Hippocampal formation (tissue), 2 donors: ENCODE measurements around the gene PLEKHM3.

Experiments used
- DNase-seq, 2 donors: peaks; one replicate each; lab custom pipeline; 2025; lab: John Stamatoyannopoulos, UW

The PLEKHM3 gene

DNA sequence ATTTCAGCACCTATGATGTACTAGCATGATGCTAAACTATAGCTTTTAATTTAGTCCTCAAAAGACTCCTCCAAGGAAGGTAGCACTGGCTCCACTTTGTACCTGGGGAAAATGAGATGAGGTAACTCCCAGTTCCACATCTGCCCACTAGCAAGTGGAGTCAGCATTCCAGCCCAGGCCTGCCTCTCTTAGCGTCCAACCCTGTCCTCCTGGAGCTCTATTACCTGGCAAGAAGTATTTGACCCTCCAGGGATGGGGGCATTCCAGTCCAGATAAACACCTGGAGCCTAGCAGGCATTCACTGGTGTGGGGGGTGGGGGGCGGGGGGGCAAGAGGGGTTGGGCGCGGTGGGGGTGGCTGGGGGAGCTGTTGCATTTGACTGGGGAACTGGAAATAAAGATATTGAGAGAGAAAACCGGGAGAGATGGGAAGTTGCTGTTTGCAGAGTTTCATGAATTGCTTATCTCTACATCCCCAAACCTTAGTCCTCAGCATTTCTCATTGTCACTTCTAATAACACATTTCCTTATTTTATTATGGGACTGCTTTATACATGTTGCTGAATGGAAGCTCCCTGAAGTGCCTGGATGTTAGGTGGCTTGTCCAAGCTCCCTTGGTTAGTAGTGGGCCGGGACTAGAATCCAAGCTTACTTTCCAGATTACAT is 233.6 kb downstream of the PLEKHM3 start:
- no peak for DNase-seq

- no peak for DNase-seq
Measured at GRCh38 chr2:207790898-207791297, 234.4 kb downstream of the PLEKHM3 start.

DNA sequence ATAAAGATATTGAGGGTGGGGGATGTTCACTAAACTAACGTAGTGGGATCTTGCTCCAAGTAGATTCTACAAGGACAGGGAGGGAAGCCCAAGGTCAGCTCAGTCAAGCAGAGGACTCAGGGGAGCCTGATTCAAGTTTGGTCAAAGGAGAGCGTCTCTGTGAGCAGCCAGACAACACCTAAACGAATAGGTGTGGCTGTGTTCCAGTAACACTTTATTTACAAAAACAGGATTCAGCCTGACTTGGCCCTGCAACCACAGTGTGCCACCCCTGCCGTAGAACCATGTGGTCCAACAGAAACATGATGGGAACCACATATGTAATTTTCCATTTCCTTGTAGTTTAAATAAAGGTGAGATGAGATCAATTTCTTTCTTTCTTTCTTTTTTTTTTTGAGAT is 237.5 kb downstream of the PLEKHM3 start:
- DNase-seq: no peak

DNA sequence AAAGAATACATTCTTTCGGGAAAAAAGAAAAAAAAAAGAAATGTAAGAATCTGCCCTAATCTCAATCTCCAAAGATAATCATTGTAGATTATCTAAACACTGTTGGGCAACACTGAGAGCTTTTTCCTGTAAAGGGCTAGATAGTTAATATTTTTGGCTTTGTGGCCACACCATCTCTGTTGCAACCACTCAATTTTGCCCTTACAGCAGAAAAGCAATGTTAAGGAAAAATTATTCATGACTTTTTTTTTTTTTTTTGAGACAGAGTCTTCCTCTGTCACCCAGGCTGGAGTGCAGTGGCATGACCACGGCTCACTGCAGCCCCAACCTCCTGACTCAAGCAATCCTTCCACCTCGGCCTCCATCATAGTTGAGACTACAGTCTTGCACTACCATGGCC is 238.3 kb downstream of the PLEKHM3 start:
- no peak for DNase-seq

- no peak for DNase-seq
Measured at GRCh38 chr2:207784898-207785297, 240.4 kb downstream of the PLEKHM3 start.

- no peak for DNase-seq
Measured at GRCh38 chr2:207783514-207783913, 241.8 kb downstream of the PLEKHM3 start.

- no peak for DNase-seq
Measured at GRCh38 chr2:207782238-207783030, 242.9 kb downstream of the PLEKHM3 start.

DNA sequence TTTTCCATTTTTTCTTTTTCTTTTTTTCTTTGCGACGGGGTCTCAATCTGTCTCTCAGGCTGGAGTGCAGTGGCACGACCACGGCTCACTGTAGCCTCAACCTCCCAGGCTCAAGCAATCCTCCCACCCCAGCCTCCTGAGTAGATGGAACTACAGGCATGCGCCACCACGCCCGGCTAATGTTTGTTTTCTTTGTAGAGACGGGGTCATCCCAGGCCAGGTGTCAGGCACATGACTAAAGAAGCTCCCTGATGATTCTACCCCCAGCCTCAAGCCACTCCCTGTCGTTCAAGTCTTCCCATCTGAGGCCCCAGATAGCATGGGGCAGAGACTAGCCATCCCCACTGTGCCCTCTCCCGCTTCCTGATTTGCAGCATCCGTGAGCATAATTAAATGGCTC is 245.8 kb downstream of the PLEKHM3 start:
- DNase-seq: no peak

DNA sequence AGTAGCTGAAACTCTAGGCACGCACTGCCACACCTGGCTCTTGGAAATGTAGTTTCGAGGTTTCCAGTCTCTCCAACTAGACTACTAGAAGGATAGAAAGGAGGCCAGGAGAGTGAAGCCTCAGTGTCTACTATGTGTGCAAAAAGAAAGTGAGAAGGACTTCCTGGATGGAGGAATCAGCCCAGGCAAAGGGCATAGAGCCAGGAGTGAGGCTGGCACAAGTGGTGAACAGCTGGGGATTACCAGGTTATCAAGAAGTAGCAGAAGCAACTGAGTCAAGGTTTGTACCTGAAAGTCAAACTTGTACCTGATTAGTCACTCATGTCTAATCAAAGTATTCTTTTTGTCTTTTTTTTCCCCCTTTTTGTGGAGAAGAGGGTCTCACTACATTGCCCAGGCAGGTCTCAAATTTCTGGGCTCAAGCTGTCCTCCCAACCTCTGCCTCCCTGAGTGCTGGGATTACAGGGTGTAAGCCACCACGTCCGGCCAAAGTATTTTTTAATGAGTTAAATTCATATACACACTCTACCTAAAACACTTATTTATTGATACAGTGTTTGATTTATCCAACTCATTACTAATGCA is 246.9 kb downstream of the PLEKHM3 start:
- DNase-seq: no peak

GRCh38 chr2:207777124-207777523 is 248.2 kb downstream of the PLEKHM3 start:
- DNase-seq: no peak

- DNase-seq: no peak
Measured at GRCh38 chr2:207775473-207775872, 249.9 kb downstream of the PLEKHM3 start.

DNA sequence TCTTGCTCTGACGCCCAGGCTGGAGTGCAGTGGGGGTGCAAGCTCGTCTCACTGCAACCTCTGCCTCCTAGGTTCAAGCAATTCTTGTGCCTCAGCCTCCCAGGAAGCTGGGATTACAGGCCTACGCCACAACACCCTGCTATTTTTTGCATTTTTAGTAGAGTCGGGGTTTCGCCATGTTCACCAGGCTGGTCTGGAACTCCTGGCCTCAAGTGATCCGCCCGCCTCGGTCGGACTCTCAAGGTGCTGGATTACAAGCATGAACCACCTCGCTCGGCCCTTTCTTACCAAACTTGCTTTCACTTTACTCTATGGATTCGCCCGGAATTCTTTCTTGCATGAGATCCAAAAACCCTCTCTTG is 252.5 kb downstream of the PLEKHM3 start:
- DNase-seq: no peak

DNA sequence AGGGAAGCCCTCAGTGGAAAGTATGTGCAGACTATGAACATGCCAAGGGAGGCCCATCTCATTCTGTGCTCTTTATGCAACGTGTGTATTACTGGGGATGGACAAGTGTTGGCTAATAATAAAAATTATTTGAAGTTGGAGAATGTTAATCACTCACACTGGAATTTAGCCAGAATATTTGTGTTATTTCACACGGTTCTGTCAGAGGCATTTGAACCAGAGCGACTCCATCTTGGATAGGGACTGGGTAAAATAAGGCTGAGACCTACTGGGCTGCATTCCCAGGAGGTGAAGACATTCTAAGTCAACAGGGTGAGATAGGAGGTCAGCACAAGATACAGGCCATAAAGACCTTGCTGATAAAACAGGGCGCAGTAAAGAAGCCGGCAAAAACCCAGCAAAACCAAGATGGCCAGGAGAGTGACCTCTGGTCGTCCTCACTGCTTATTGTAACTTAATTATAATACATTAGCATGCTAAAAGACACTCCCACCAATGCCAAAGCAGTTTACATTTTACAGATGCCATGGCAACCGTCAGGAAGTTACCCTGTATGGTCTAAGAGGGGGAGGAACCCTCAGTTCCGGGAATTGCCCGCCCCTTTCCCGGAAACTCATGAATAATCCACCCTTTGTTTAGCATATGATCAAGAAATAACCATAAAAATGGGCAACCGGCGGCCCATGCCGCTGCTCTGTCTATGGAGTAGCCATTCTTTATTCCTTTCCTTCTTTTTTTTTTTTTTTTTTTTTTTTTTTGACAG is 253.1 kb downstream of the PLEKHM3 start:
- no peak for DNase-seq

- no peak for DNase-seq
Measured at GRCh38 chr2:207771421-207771820, 253.9 kb downstream of the PLEKHM3 start.
